SK-N-SH (cell line): ENCODE measurements around the gene APC2. TPM values are rescaled to one million over a fixed set of nuclear protein-coding genes. Genes with fewer than 3 reads are reported as not detected.
A peak's percentile ranks its signal among the peaks of the same experiment; 100 is the strongest.

Experiments used
- CTCF ChIA-PET: fragments of 300-600, 350-600 bp; formaldehyde crosslinking; extraction: SDS; loops from one replicate; lab custom pipeline; 2021; lab: Yijun Ruan, JAX
- POLR2A ChIA-PET: fragments of 350-600 bp; sonication (Branson Sonifier 250); formaldehyde crosslinking; extraction: SDS; loops from one replicate; lab custom pipeline; 2020; ENCODE audit warnings: antibody characterized with exemption, inconsistent platforms; lab: Yijun Ruan, JAX
- DNase-seq: peaks from one replicate; pipeline ENCODE4 v3.0.0; 2012
- H2AFZ ChIP-seq: fragments of 200-600 bp; sonication (generic); 2 replicates; pipeline ENCODE4 v1.8.1; 2016; ENCODE audit warnings: antibody characterized with exemption, mild to moderate bottlenecking, low read depth
- H3F3A ChIP-seq: fragments of 200-600 bp; sonication (generic); replicated peaks from 2 replicates; pipeline ENCODE3; 2016; ENCODE audit warnings: antibody characterized with exemption, mild to moderate bottlenecking; ENCODE audit not compliant: insufficient read depth
- H3K27ac ChIP-seq, 2 experiments: fragments of 200-500 bp in 1 of 2; fragments of 200-600 bp in 1 of 2; sonication (Bioruptor generic) in 1 of 2; sonication (generic), shearing (Covaris generic) in 1 of 2; 2 replicates each; pipeline versions ENCODE4 v1.5.1 to v1.6.1; 2014 to 2016; ENCODE audit warnings: low read depth in 2 of 2, inconsistent platforms in 1 of 2, low read length in 1 of 2, mild to moderate bottlenecking in 1 of 2, mixed read lengths in 1 of 2
- H3K27me3 ChIP-seq: fragments of 200-600 bp; sonication (generic), shearing (Covaris generic); 2 replicates; pipeline ENCODE4 v1.6.1; 2016; ENCODE audit warnings: mixed run types; ENCODE audit not compliant: insufficient read depth
- H3K36me3 ChIP-seq, 2 experiments: fragments of 200-500 bp in 1 of 2; fragments of 200-600 bp in 1 of 2; sonication (Bioruptor generic) in 1 of 2; sonication (generic) in 1 of 2; replicated peaks in 1 of 2; 2 replicates each; pipeline versions ENCODE3 to v1.5.1; 2014 to 2016; ENCODE audit warnings: low read length in 1 of 2, mild to moderate bottlenecking in 1 of 2; ENCODE audit not compliant: insufficient read depth in 2 of 2, control insufficient read depth in 1 of 2
- H3K4me1 ChIP-seq, 2 experiments: fragments of 200-500 bp in 1 of 2; fragments of 200-600 bp in 1 of 2; sonication (Bioruptor generic) in 1 of 2; sonication (generic), shearing (Covaris generic) in 1 of 2; 2 replicates each; pipeline versions ENCODE4 v1.5.1 to v1.6.1; 2014 to 2016; ENCODE audit warnings: low read depth in 1 of 2, low read length in 1 of 2, mixed run types in 1 of 2; ENCODE audit not compliant: insufficient read depth in 2 of 2, control insufficient read depth in 1 of 2
- H3K4me2 ChIP-seq: fragments of 200-600 bp; sonication (generic), shearing (Covaris generic); 2 replicates; pipeline ENCODE4 v1.6.1; 2017; ENCODE audit warnings: mixed run types
- H3K4me3 ChIP-seq, 2 experiments: fragments of 200-500 bp in 1 of 2; fragments of 200-600 bp in 1 of 2; sonication (Bioruptor generic) in 1 of 2; sonication (generic), shearing (Covaris generic) in 1 of 2; 2 replicates each; pipeline versions ENCODE4 v1.5.1 to v1.8.1; 2014 to 2016; ENCODE audit warnings: low read depth in 2 of 2, inconsistent platforms in 1 of 2, low read length in 1 of 2, mild to moderate bottlenecking in 1 of 2, mixed read lengths in 1 of 2, moderate library complexity in 1 of 2
- H3K79me2 ChIP-seq: fragments of 200-600 bp; sonication (generic); 2 replicates; pipeline ENCODE4 v1.8.1; 2017; ENCODE audit warnings: mild to moderate bottlenecking; ENCODE audit not compliant: insufficient read depth
- H3K9ac ChIP-seq: fragments of 200-600 bp; sonication (generic); 2 replicates; pipeline ENCODE4 v1.6.1; 2017; ENCODE audit warnings: mixed run types
- H3K9me2 ChIP-seq: fragments of 200-600 bp; sonication (generic); 2 replicates; pipeline ENCODE4 v1.6.1; 2017; ENCODE audit warnings: mixed run types
- H3K9me3 ChIP-seq: fragments of 200-600 bp; sonication (generic); 2 replicates; pipeline ENCODE4 v1.6.1; 2017; ENCODE audit warnings: mixed run types, mild to moderate bottlenecking, moderate library complexity
- H4K20me1 ChIP-seq: fragments of 200-600 bp; sonication (generic); 2 replicates; pipeline ENCODE4 v1.6.1; 2017; ENCODE audit warnings: mild to moderate bottlenecking, mixed run types; ENCODE audit not compliant: insufficient read depth
- EP300 ChIP-seq, 2 experiments: IDR thresholded peaks; 2 replicates each; pipeline versions ENCODE4 v1.4.0 to v1.6.1; 2012; ENCODE audit warnings: borderline replicate concordance in 1 of 2, low read depth in 1 of 2, low read length in 1 of 2
- FOXJ3 ChIP-seq: sonication (generic); formaldehyde crosslinking; IDR thresholded peaks from 2 replicates; pipeline ENCODE4 v1.5.1; 2020; ENCODE audit warnings: mild to moderate bottlenecking, missing genetic modification reagents
- FOXM1 ChIP-seq: IDR thresholded peaks from 2 replicates; pipeline ENCODE4 v1.4.0; 2012; ENCODE audit warnings: low read depth, mild to moderate bottlenecking
- MEF2A ChIP-seq: IDR thresholded peaks from 2 replicates; pipeline ENCODE4 v1.4.0; 2012; ENCODE audit warnings: low read depth, borderline replicate concordance
- NFIC ChIP-seq: IDR thresholded peaks from 2 replicates; pipeline ENCODE4 v1.4.0; 2012; ENCODE audit warnings: borderline replicate concordance
- RAD21 ChIP-seq: IDR thresholded peaks from 2 replicates; pipeline ENCODE4 v1.6.1; 2012; ENCODE audit warnings: mild to moderate bottlenecking, low read length
- RCOR1 ChIP-seq: fragments of 150-350 bp; IDR thresholded peaks from 2 replicates; pipeline ENCODE4 v1.6.1; 2017; ENCODE audit warnings: antibody characterized with exemption, low read length
- SMC3 ChIP-seq: IDR thresholded peaks from 2 replicates; pipeline ENCODE4 v1.6.1; 2012; ENCODE audit warnings: low read depth, low read length, improper control_type of control experiment
- USF2 ChIP-seq: fragments of 150-350 bp; IDR thresholded peaks from 2 replicates; pipeline ENCODE4 v1.6.1; 2017; ENCODE audit warnings: antibody characterized with exemption, low read length, low read depth, borderline replicate concordance
- YY1 ChIP-seq: IDR thresholded peaks from 2 replicates; pipeline ENCODE4 v1.4.0; 2012; ENCODE audit warnings: low read depth, mild to moderate bottlenecking
- WGBS: methylation state at CpG from one replicate; pipeline ENCODE4 v1.1.6; 2017; ENCODE audit warnings: low lambda C conversion rate; 5-methylcytosine and 5-hydroxymethylcytosine counted together
- polyA plus RNA-seq, 3 experiments: library from polyadenylated mRNA; depleted of rRNA; stranded (reverse); fragments of >200 nt; gene quantifications; 2 replicates each; pipeline ENCODE4 v1.2.3, GENCODE V29; 2012
- TF ChIP-seq, protein P1 (sequence below): IDR thresholded peaks from 2 replicates; pipeline ENCODE4 v1.4.0; 2012; ENCODE audit warnings: low read depth, borderline replicate concordance

APC2 gene
- polyA plus RNA-seq, 1 of the 3 experiments (the other 2 are of a cell fraction) = 1.3 TPM

DNA sequence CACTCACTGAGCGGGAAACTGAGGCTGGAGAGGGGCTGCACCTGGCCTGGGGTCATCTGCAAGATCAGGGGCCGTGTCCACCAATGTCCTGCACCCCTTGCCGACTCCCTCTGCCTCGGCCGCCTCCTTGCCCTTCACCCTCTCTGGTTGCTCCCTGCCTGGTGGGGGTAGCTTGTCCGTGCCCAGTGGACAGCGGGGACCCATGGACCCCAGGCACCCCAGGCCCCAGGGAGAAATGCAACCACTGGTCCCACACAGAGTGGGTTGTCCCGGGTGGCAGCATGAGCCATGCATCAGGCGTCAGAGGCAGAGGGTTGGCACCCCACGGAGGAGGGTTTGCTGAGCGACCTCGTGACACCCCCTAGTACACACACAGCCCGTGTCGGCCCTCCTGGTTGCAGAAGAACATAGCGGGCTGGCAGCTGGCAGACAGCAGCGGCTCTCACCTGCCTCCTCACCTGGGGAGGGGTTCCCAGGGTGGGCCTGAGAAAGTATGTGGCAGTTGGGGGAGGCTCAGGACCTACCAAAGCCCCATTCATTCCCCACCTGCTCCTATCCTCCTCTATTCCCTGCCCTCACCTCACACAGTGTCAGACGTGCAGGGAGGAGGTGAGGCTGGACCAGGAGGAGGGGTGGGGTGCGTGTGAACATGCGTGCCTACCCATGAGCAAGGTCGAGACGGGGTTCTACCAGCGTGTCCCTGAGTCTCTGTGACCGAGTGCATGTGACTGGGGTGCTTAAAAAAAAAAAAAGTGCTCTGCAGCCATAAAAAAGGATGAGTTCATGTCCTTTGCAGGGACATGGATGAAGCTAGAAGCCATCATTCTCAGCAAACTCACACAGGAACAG is 54.2 kb downstream of the APC2 start:
- Histone ChIP-seq H3K27ac (no peak overlapping the region), H3K4me2 (0 out of 2 replicates have a peak overlapping the region, but pooled peaks have one; percentile 47)
- CTCF ChIA-PET = interaction anchor here (0.6 to 3.0 kb wide), 7 partner anchors 10 to 548 kb away, joined by 3 to 23 read pairs (median 5); partner anchors contain the start of gene REEP6

DNA sequence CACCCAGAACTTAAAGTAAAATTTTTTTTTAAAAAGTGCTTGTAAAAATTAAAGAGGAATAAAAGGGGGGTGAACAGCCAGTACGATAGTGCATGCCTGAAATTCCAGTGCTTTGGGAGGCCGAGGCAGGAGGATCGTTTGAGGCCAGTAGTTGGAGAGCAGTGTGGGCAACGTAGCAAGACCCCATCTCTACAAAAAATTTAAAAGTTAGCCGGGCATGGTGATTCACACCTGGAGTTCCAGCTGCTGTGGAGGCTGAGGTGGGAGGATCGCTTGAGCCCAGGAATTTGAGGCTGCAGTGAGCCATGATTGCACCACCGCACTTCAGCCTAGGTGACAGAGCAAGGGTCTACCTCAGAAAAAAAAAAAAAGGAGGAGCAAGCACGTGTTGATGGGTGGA is 55.1 kb downstream of the APC2 start:
- CTCF ChIA-PET = interaction anchor here (0.6 to 2.7 kb wide), 2 partner anchors 13 to 547 kb away, joined by 3 to 23 read pairs; partner anchors contain the start of gene REEP6
- no peak for DNase-seq
- Histone ChIP-seq H2AFZ (no peak overlapping the region), H3K4me2 (no peak overlapping the region), H3K9me3 (no peaks in the 10 kb centered on the region), H3K27ac (no peak overlapping the region), H3K79me2 (no peaks in the 10 kb centered on the region), H3K4me1 (peaks cover 5 to 15% of the 10 kb centered on the region in 2 experiments; a peak in 2 of 4 replicates), H3F3A (peaks cover 16% of the 10 kb centered on the region), H4K20me1 (no peaks in the 10 kb centered on the region), H3K9ac (no peak overlapping the region), H3K27me3 (0 out of 2 replicates have a peak, but pooled peaks cover 5% of the 10 kb centered on the region), H3K4me3 (no peak overlapping the region), H3K36me3 (no peaks in the 10 kb centered on the region), H3K9me2 (no peaks in the 10 kb centered on the region)
- 39% methylated on average over 8 of the region's 8 CpGs for WGBS
- POLR2A ChIA-PET = interaction anchor here (0.6 to 0.7 kb wide), 2 partner anchors 54 to 740 kb away, joined by 5 read pairs; no protein-coding TSS in a partner anchor
- no peak for TF ChIP-seq RAD21
- TF ChIP-seq, protein P1, sequence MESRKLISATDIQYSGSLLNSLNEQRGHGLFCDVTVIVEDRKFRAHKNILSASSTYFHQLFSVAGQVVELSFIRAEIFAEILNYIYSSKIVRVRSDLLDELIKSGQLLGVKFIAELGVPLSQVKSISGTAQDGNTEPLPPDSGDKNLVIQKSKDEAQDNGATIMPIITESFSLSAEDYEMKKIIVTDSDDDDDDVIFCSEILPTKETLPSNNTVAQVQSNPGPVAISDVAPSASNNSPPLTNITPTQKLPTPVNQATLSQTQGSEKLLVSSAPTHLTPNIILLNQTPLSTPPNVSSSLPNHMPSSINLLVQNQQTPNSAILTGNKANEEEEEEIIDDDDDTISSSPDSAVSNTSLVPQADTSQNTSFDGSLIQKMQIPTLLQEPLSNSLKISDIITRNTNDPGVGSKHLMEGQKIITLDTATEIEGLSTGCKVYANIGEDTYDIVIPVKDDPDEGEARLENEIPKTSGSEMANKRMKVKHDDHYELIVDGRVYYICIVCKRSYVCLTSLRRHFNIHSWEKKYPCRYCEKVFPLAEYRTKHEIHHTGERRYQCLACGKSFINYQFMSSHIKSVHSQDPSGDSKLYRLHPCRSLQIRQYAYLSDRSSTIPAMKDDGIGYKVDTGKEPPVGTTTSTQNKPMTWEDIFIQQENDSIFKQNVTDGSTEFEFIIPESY = no peak
- no peak for TF ChIP-seq MEF2A
- TF ChIP-seq SMC3 = no peak
- no peak for TF ChIP-seq NFIC
- TF ChIP-seq RCOR1 = no peak
- TF ChIP-seq YY1 = no peak

More for the DNA sequence above, 54.2 kb downstream of the APC2 start:
- WGBS = 37% methylated on average over 17 of the region's 23 CpGs
- H3F3A ChIP-seq = peaks cover 16% of the 10 kb centered on the region
- TF ChIP-seq FOXJ3 (CRISPR knock-in tag) = no peak
- TF ChIP-seq USF2 = no peak
- no peak for TF ChIP-seq EP300 (IDR thresholded peaks at IDR 0.05; ENCODE audit: borderline replicate concordance in 1 of 2, low read depth in 1 of 2, low read length in 1 of 2)
- no peak for TF ChIP-seq FOXM1
- no peak for TF ChIP-seq RCOR1
- no peak overlapping the region for H3K9ac ChIP-seq
- no peak for DNase-seq
- H3K27me3 ChIP-seq = 0 out of 2 replicates have a peak, but pooled peaks cover 5% of the 10 kb centered on the region
- H4K20me1 ChIP-seq = no peaks in the 10 kb centered on the region
- peaks cover 5 to 15% of the 10 kb centered on the region in 2 experiments; a peak in 2 of 4 replicates for H3K4me1 ChIP-seq
- no peak overlapping the region for H2AFZ ChIP-seq
- POLR2A ChIA-PET = interaction anchor here (0.6 to 0.7 kb wide), 3 partner anchors 53 to 741 kb away, joined by 3 to 5 read pairs (median 5); no protein-coding TSS in a partner anchor
- no peaks in the 10 kb centered on the region for H3K9me2 ChIP-seq
- no peaks in the 10 kb centered on the region for H3K36me3 ChIP-seq
- H3K79me2 ChIP-seq = no peaks in the 10 kb centered on the region
- H3K4me3 ChIP-seq = no peak overlapping the region
- no peaks in the 10 kb centered on the region for H3K9me3 ChIP-seq
